Gastroesophageal sphincter (tissue), 4 donors: Measurements from ENCODE around the gene GPR156. TPM values are rescaled to one million over a fixed set of nuclear protein-coding genes. Genes with fewer than 3 reads are reported as not detected.
A peak's percentile ranks its signal among the peaks of the same experiment; 100 is the strongest.

Source experiments
- ATAC-seq: fragments of 150-250 bp; one replicate; pipeline ENCODE4 v1.9.1; 2016; ENCODE audit warnings: mild to moderate bottlenecking, moderate library complexity
- H3K27ac ChIP-seq, 4 donors: fragments of 200-600 bp; sonication (generic) in 3 of 4; 1 replicate in 3 of 4; 2 replicates in 1 of 4; pipeline ENCODE4 v1.5.1; 2016 to 2019
- H3K27me3 ChIP-seq: fragments of 200-600 bp; sonication (generic); one replicate; pipeline ENCODE4 v1.5.1; 2019
- H3K36me3 ChIP-seq, 2 donors: fragments of 200-600 bp; sonication (generic); one replicate each; pipeline ENCODE4 v1.5.1; 2019; ENCODE audit warnings: control low read depth in 1 of 2
- H3K4me1 ChIP-seq, 3 donors: fragments of 200-600 bp; sonication (generic); 1 replicate in 2 of 3; 2 replicates in 1 of 3; pipeline ENCODE4 v1.5.1; 2016 to 2019; ENCODE audit warnings: control low read depth in 2 of 3
- H3K4me3 ChIP-seq, 2 donors: fragments of 200-600 bp; sonication (generic); one replicate each; pipeline ENCODE4 v1.5.1; 2019; ENCODE audit warnings: mild to moderate bottlenecking in 1 of 2, moderate library complexity in 1 of 2
- H3K9me3 ChIP-seq, 3 donors: fragments of 200-600 bp; sonication (generic); one replicate each; pipeline ENCODE4 v1.5.1; 2017 to 2019; ENCODE audit warnings: control low read depth in 2 of 3
- EP300 ChIP-seq: sonication (generic); formaldehyde crosslinking; IDR thresholded peaks from one replicate; pipeline ENCODE4 v1.6.1; 2017; ENCODE audit warnings: antibody characterized with exemption, mild to moderate bottlenecking
- POLR2A ChIP-seq, 2 donors: fragments of 450-650 bp; IDR thresholded peaks; one replicate each; pipeline ENCODE4 v1.6.1; 2017; ENCODE audit warnings: antibody characterized with exemption in 2 of 2, mild to moderate bottlenecking in 2 of 2, moderate library complexity in 1 of 2
- POLR2AphosphoS5 ChIP-seq: sonication (generic); formaldehyde crosslinking; IDR thresholded peaks from one replicate; pipeline ENCODE4 v1.6.1; 2017; ENCODE audit warnings: antibody characterized with exemption
- WGBS, 2 donors: methylation state at CpG; one replicate each; pipeline ENCODE4 v1.1.5; 2018; ENCODE audit warnings: low coverage in 1 of 2; 5-methylcytosine and 5-hydroxymethylcytosine counted together
- total RNA-seq, 4 donors: library from RNA; depleted of rRNA; stranded (reverse); fragments of >200 nt; gene quantifications; one replicate each; pipeline ENCODE4 v1.1.0, GENCODE V29; 2016
- TF ChIP-seq, protein P1 (sequence below), 4 experiments: fragments of 200-600 bp in 2 of 4; fragments of 450-650 bp in 2 of 4; sonication (generic) in 1 of 4; IDR thresholded peaks; one replicate each; pipeline ENCODE4 v1.5.1; 2017 to 2019; ENCODE audit warnings: antibody characterized with exemption in 4 of 4, mild to moderate bottlenecking in 2 of 4, moderate library complexity in 2 of 4

GPR156 gene
- total RNA-seq, 4 donors from 2014 or later, result 0.16 to 0.73 (median 0.29) TPM

GRCh38 chr3:120285508-120285841 lies 453 bp upstream of the GPR156 start:
- 28 to 68% methylated on average over 5 to 8 of the region's 15 CpGs for WGBS, 2 donors
- no peak for ATAC-seq
- H3K36me3 ChIP-seq, result no peaks in the 10 kb centered on the region
- peak overlapping the region; percentile 39 to 65 for H3K4me3 ChIP-seq
- TF ChIP-seq POLR2AphosphoS5 (no peak), POLR2A (IDR thresholded peaks at IDR 0.05) (no peak), EP300 (no peak)
- TF ChIP-seq, protein P1, sequence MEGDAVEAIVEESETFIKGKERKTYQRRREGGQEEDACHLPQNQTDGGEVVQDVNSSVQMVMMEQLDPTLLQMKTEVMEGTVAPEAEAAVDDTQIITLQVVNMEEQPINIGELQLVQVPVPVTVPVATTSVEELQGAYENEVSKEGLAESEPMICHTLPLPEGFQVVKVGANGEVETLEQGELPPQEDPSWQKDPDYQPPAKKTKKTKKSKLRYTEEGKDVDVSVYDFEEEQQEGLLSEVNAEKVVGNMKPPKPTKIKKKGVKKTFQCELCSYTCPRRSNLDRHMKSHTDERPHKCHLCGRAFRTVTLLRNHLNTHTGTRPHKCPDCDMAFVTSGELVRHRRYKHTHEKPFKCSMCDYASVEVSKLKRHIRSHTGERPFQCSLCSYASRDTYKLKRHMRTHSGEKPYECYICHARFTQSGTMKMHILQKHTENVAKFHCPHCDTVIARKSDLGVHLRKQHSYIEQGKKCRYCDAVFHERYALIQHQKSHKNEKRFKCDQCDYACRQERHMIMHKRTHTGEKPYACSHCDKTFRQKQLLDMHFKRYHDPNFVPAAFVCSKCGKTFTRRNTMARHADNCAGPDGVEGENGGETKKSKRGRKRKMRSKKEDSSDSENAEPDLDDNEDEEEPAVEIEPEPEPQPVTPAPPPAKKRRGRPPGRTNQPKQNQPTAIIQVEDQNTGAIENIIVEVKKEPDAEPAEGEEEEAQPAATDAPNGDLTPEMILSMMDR (IDR thresholded peaks at IDR 0.05), result no peak
- peaks cover 0 to 22% (median 0%) of the 10 kb centered on the region in 3 donors for H3K4me1 ChIP-seq
- no peaks in the 10 kb centered on the region for H3K27me3 ChIP-seq
- H3K9me3 ChIP-seq, result no peaks in the 10 kb centered on the region
- H3K27ac ChIP-seq, result peak overlapping the region in 1 of 4 donors; percentile 61

DNA sequence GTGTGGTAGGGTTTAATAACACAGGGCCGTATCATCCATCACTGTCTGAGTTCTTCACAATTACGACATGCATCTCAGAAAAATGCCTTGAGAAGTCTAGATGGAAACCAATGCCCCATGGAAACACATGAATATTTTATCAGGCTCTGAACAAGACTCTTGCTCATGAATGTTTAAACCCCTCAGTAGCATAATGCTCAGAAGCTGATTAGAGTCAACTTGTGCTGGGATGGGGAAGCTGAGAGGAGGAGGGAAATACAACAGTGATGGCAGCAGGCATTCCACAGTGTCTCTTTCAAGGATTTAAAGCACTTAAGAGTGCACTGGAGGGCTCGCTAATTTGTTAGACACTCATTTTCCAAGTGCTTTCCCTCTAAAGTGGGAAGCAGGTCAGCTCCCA lies 3.8 kb downstream of the GPR156 start:
- no peaks in the 10 kb centered on the region for H3K9me3 ChIP-seq
- no peak overlapping the region for H3K27ac ChIP-seq
- no peaks in the 10 kb centered on the region for H3K36me3 ChIP-seq
- ATAC-seq, result no peak
- H3K27me3 ChIP-seq, result no peaks in the 10 kb centered on the region
- no peak overlapping the region for H3K4me3 ChIP-seq
- 87 to 100% methylated on average over 1 to 2 of the region's 3 CpGs for WGBS, 2 donors
- TF ChIP-seq POLR2A (IDR thresholded peaks at IDR 0.05) (no peak), POLR2AphosphoS5 (no peak), EP300 (no peak)
- TF ChIP-seq, protein P1 (IDR thresholded peaks at IDR 0.05), result no peak
- H3K4me1 ChIP-seq, result peaks cover 0 to 19% (median 0%) of the 10 kb centered on the region in 3 donors

- Histone ChIP-seq H3K9me3 (no peaks in the 10 kb centered on the region), H3K27ac (no peak overlapping the region), H3K27me3 (no peaks in the 10 kb centered on the region), H3K36me3 (no peaks in the 10 kb centered on the region), H3K4me1 (peaks cover 0 to 16% (median 0%) of the 10 kb centered on the region in 3 donors), H3K4me3 (no peak overlapping the region)
- ATAC-seq, result no peak
- TF ChIP-seq POLR2A (IDR thresholded peaks at IDR 0.05) (no peak), POLR2AphosphoS5 (no peak), EP300 (no peak)
- TF ChIP-seq, protein P1 (IDR thresholded peaks at IDR 0.05), result no peak
- 68 to 90% methylated on average over 2 to 3 of the region's 3 CpGs for whole genome bisulfite sequencing, 2 donors
Observed at GRCh38 chr3:120280566-120280965, 4.5 kb downstream of the GPR156 start.

DNA sequence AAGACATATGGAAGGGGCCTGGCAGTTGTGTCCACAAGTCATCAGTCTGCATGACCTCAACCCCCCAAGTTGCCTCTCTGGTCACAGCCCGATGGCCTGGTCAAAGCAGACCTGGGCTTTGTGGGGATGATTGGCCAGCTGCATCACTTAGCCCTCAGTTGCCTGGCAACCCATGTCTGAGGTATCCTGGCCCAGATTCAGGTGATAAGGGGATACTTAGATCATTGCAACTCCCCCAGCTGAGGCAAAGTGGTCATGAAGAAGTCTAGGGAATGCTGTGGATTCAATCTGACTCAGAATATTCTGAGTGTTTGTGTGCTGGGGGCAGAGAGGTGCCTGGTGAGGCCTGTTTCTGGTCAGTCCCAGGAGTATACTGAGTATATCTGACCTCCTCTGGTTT lies 5.0 kb downstream of the GPR156 start:
- no peaks in the 10 kb centered on the region for H3K9me3 ChIP-seq
- no peaks in the 10 kb centered on the region for H3K27me3 ChIP-seq
- H3K36me3 ChIP-seq, result no peaks in the 10 kb centered on the region
- TF ChIP-seq EP300 (no peak), POLR2AphosphoS5 (no peak), POLR2A (IDR thresholded peaks at IDR 0.05) (no peak)
- TF ChIP-seq, protein P1 (IDR thresholded peaks at IDR 0.05), result no peak
- peaks cover 0 to 16% (median 0%) of the 10 kb centered on the region in 3 donors for H3K4me1 ChIP-seq
- ATAC-seq, result no peak
- H3K27ac ChIP-seq, result no peak overlapping the region
- 83 to 100% methylated on average over 1 of the region's 1 CpG for WGBS, 2 donors
- H3K4me3 ChIP-seq, result no peak overlapping the region

DNA sequence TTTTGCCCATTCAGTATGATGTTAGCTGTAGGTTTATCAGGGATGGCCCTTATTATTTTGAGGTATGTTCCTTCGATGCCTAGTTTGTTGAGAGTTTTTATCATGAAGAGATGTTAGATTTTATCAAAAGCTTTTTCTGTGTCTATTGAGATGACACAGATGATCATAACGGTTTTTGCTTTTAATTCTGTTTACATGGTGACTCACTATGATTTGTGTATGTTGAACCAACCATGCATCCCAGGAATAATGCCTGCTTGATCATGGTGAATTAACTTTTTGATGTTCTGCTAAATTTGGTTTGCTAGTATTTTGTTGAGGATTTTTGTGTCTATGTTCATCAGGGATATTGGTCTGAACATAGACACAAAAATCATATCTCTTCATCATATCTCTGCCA lies 8.3 kb downstream of the GPR156 start:
- Histone ChIP-seq H3K4me3 (no peak overlapping the region), H3K9me3 (no peaks in the 10 kb centered on the region), H3K27me3 (no peaks in the 10 kb centered on the region), H3K36me3 (no peaks in the 10 kb centered on the region), H3K4me1 (peaks cover 0 to 23% (median 5%) of the 10 kb centered on the region in 3 donors), H3K27ac (no peak overlapping the region)
- WGBS, 2 donors, result 93 to 95% methylated on average over 2 of the region's 2 CpGs
- TF ChIP-seq POLR2AphosphoS5 (no peak), EP300 (no peak), POLR2A (IDR thresholded peaks at IDR 0.05) (no peak)
- TF ChIP-seq, protein P1 (IDR thresholded peaks at IDR 0.05), result no peak
- no peak for ATAC-seq
